Measurements from ENCODE around the gene RNF227. TPM values are rescaled to one million over a fixed set of nuclear protein-coding genes. Genes with fewer than 3 reads are reported as not detected.
"Not testable (repeated sequence)": the region's sequence is repeated elsewhere in the genome, so short reads cannot be mapped to it uniquely, and the experiment has no call there.

The RNF227 gene
- total RNA-seq, 1 experiment from 2014 or later = 0.42 TPM

DNA sequence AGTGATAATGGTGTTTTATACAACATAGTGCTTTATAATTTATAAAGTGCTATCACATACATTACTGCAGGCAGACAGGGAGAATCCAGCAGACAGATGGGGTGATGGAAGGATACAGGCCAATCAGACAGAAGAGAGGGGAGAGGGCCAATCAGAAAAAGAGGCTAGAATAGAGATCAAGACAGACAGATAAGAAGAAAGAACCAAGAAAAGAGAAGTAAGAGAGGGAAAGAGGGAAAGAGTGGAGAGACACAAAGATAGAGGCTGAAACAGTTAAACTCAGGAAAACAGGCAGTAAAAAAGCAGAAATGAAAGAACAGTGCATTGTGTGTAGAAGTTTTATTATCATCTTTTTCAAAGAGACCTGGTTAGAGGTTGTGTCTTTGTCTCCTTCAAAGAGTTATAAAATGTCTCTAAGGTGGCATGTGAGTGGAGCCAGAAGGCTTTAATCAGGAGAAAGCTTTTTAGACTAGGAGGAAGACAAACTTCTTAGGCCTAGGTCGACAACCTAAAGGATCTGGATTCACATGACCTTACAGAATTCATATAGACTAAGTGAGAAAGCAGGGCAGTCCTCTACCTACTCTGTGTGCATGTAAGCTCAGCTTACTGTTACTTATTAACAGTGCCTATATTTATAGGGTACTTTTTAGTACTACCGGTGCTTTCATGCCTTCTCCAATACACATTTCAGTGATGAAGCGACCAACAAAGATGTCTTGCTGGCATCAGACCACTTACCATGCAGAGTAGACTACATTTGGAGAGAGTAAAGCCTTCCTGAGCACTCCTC lies 35.8 kb downstream of the RNF227 start:
- peaks cover 25% of the 10 kb centered on the region for H3K36me3 ChIP-seq
- no peak for DNase-seq (ENCODE audit: low read depth in 1 of 2, low spot score in 2 of 2)
- no peak overlapping the region for H3K27ac ChIP-seq
- H3K9me3 ChIP-seq (replicated peaks) = no peaks in the 10 kb centered on the region
- H3K27me3 ChIP-seq (replicated peaks) = no peaks in the 10 kb centered on the region
- peaks cover 7% of the 10 kb centered on the region for H3K4me1 ChIP-seq (replicated peaks)
- no peak overlapping the region for H3K4me3 ChIP-seq

DNA sequence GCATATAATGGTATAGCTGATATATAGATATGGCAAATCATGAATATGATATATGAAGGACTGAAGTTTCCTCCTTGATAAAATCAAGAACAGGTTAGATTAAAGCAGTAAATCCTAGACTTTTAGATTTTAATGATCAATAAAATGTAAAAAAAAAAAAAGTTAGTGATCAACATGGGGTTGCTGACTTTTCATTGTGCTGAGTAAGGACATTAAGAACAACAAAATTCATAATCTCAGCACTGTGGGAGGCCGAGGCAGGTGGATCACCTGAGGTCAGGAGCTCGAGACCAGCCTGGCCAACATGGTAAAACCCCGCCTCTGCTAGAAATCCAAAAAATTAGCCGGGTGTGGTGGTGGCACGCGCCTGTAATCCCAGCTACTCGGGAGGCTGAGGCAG lies 37.9 kb downstream of the RNF227 start:
- peaks cover 25% of the 10 kb centered on the region for H3K36me3 ChIP-seq

DNA sequence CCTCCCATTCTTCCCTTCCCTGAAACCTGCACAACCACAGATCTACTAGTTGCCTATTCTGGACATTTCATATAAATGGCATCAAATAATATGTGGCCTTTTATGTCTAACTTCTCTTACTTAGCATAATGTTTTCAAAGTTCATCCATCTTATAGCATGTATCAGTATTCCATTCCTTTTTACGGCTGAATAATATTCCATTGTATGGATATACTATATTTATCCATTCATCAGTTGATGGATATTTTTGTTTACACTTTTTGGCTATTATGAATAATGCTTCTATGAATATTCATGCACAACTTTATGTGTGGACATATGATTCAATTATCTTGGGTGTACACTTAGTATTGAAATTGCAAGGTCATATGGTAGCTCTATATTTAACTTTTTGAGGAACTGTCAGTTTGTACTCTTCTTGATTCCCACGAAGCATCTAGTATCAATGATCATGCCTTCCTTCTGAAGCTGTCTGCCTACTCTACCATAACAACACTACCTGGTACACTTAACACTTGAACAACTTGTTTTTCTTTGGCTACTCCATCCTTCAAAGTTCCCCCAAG lies 40.2 kb downstream of the RNF227 start:
- DNase-seq (ENCODE audit: low read depth in 1 of 2, low spot score in 2 of 2) = no peak
- H3K36me3 ChIP-seq = peaks cover 21% of the 10 kb centered on the region
- no peaks in the 10 kb centered on the region for H3K4me1 ChIP-seq (replicated peaks)
- H3K9me3 ChIP-seq (replicated peaks) = no peaks in the 10 kb centered on the region
- no peaks in the 10 kb centered on the region for H3K27me3 ChIP-seq (replicated peaks)
- H3K27ac ChIP-seq = no peak overlapping the region
- no peak overlapping the region for H3K4me3 ChIP-seq

More for the DNA sequence above, 37.9 kb downstream of the RNF227 start:
- Histone ChIP-seq H3K4me3 (no peak overlapping the region), H3K27me3 (replicated peaks) (no peaks in the 10 kb centered on the region), H3K27ac (no peak overlapping the region), H3K4me1 (replicated peaks) (no peaks in the 10 kb centered on the region), H3K9me3 (replicated peaks) (no peaks in the 10 kb centered on the region)
- no peak for DNase-seq (ENCODE audit: low read depth in 1 of 2, low spot score in 2 of 2)

DNA sequence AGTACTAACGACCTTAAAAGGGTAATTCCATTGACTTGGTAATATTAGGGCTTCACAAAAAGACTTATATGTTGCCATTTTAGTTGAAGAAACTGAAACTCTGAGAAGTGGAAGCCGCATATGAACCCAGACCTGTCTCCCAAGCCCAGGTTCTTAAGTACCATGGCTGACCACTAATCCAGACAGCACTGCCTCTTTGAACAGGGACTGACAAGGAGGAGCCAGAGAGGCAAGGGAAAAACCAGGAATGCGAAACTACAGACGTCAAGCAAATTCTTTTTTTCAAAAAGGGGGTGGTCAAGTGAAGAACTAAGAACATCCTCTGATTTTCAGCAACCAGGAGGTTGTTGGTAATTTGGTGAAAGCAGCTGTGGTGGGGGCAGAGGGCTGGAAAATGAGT lies 43.0 kb downstream of the RNF227 start:
- H3K4me1 ChIP-seq (replicated peaks) = no peaks in the 10 kb centered on the region
- H3K27me3 ChIP-seq (replicated peaks) = no peaks in the 10 kb centered on the region
- H3K27ac ChIP-seq = no peak overlapping the region
- H3K9me3 ChIP-seq (replicated peaks) = no peaks in the 10 kb centered on the region
- no peak overlapping the region for H3K4me3 ChIP-seq
- H3K36me3 ChIP-seq = peaks cover 9% of the 10 kb centered on the region; the same call in 1 of the 2 replicates
- DNase-seq (ENCODE audit: low read depth in 1 of 2, low spot score in 2 of 2) = no peak

DNA sequence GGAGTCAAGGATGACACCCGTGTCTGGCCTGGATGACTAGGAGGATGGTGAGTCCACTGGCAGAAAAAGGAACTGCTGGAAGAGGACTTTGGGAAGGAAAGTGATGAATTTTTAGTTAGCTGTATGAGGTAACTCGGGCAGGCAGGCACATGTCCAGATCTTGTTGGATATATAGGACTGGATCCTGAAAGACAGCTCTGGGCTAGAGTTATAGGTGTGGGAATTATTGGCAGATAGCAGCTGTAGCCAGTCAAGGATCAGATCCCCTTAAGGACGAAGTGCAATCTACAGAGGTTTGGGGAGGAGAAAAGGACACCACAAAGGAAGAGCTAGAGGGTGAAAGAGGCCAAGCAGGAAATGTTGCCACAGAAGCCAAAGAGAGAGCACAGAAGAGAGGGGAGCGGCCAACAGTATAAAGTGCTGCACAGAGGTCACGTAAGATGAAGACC lies 48.2 kb downstream of the RNF227 start:
- DNase-seq (ENCODE audit: low read depth in 1 of 2, low spot score in 2 of 2) = no peak
- Histone ChIP-seq H3K4me3 (no peak overlapping the region), H3K36me3 (peaks cover 21% of the 10 kb centered on the region), H3K27ac (no peak overlapping the region), H3K9me3 (replicated peaks) (no peaks in the 10 kb centered on the region), H3K27me3 (replicated peaks) (no peaks in the 10 kb centered on the region), H3K4me1 (replicated peaks) (no peaks in the 10 kb centered on the region)

DNA sequence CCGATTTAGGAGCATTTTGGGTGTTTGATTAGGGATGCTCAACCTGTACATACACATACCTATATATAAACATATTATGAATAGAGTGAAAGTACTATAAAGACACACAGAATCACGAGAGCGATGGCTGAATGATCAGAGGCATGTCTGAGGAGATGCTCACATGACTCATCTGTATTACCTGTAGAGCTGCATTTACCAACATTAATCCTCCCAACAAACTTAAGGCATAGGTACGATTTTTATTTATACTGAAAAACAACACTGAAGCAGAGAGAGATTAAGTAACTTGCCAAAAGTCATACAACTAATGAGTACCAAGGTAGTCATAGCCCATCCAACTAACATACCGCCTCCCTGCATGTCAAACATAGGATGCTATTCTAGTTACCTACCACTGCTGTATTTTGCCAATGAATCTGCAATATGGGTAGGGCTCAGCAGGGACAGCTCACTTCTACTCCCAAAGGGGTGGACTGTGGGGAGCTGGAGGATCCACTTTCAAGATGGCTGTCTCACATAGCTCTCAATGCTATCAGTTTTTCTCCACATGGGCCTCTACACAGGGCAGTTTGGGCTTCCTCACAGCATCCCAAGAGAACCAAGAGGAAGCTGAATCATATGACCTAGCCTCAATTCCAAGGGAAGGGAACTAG lies 51.0 kb downstream of the RNF227 start:
- no peak for DNase-seq (ENCODE audit: low read depth in 1 of 2, low spot score in 2 of 2)
- H3K27me3 ChIP-seq (replicated peaks) = no peaks in the 10 kb centered on the region

GRCh38 chr17:7864384-7864783 lies 51.7 kb downstream of the RNF227 start:
- not testable (repeated sequence) for H3K4me1 ChIP-seq (replicated peaks); H3K4me3 ChIP-seq; H3K9me3 ChIP-seq (replicated peaks); DNase-seq (ENCODE audit: low read depth in 1 of 2, low spot score in 2 of 2); H3K27me3 ChIP-seq (replicated peaks); H3K27ac ChIP-seq
- H3K36me3 ChIP-seq = peaks cover 18% of the 10 kb centered on the region

More for the DNA sequence above, 51.0 kb downstream of the RNF227 start:
- Histone ChIP-seq H3K9me3 (replicated peaks) (no peaks in the 10 kb centered on the region), H3K27ac (no peak overlapping the region), H3K4me3 (no peak overlapping the region), H3K36me3 (peaks cover 18% of the 10 kb centered on the region), H3K4me1 (replicated peaks) (no peaks in the 10 kb centered on the region)

Other genes with a start within 250 kb of the RNF227 start
- 28.4 and 40.6 TPM in 2 replicates for gene TP53, start 228.8 kb downstream of the RNF227 start, total RNA-seq (2014; rRNA removed; shearing (Covaris generic))
- 13.8 and 14.2 TPM in 2 replicates for gene WRAP53, start 227.8 kb downstream of the RNF227 start, total RNA-seq (2014; rRNA removed; shearing (Covaris generic))
- not detected in 2 replicates for gene EFNB3, start 211.1 kb downstream of the RNF227 start, total RNA-seq (2014; rRNA removed; shearing (Covaris generic))
- not detected in 2 replicates for gene DNAH2, start 198.5 kb downstream of the RNF227 start, total RNA-seq (2014; rRNA removed; shearing (Covaris generic))
- 0.34 and 0.85 TPM in 2 replicates for gene KDM6B, start 82.1 kb downstream of the RNF227 start, total RNA-seq (2014; rRNA removed; shearing (Covaris generic))
- not detected in 2 replicates for gene TMEM88, start 61.2 kb downstream of the RNF227 start, total RNA-seq (2014; rRNA removed; shearing (Covaris generic))
- gene NAA38, start 58.7 kb downstream of the RNF227 start, total RNA-seq (2014; rRNA removed; shearing (Covaris generic)) = 90.7 and 148 TPM in 2 replicates
- 2.6 and 2.8 TPM in 2 replicates for gene CYB5D1, start 58.3 kb downstream of the RNF227 start, total RNA-seq (2014; rRNA removed; shearing (Covaris generic))
- gene CHD3, start 27.5 kb downstream of the RNF227 start, total RNA-seq (2014; rRNA removed; shearing (Covaris generic)) = 58.3 and 101 TPM in 2 replicates
- 0.45 and 2.7 TPM in 2 replicates for gene KCNAB3, start 13.6 kb upstream of the RNF227 start, total RNA-seq (2014; rRNA removed; shearing (Covaris generic))
- gene TRAPPC1, start 15.7 kb upstream of the RNF227 start, total RNA-seq (2014; rRNA removed; shearing (Covaris generic)) = 30.3 and 48.4 TPM in 2 replicates
- gene CNTROB, start 15.9 kb upstream of the RNF227 start, total RNA-seq (2014; rRNA removed; shearing (Covaris generic)) = 30.9 and 41.4 TPM in 2 replicates
- not detected in 2 replicates for gene GUCY2D, start 86.3 kb upstream of the RNF227 start, total RNA-seq (2014; rRNA removed; shearing (Covaris generic))
- not detected in 2 replicates for gene ALOX15B, start 122.8 kb upstream of the RNF227 start, total RNA-seq (2014; rRNA removed; shearing (Covaris generic))
- gene ALOX12B, start 171.4 kb upstream of the RNF227 start, total RNA-seq (2014; rRNA removed; shearing (Covaris generic)) = not detected in 2 replicates
- not detected in 2 replicates for gene ALOXE3, start 202.2 kb upstream of the RNF227 start, total RNA-seq (2014; rRNA removed; shearing (Covaris generic))
- not detected in 2 replicates for gene HES7, start 207.8 kb upstream of the RNF227 start, total RNA-seq (2014; rRNA removed; shearing (Covaris generic))
- 1.0 and 8.3 TPM in 2 replicates for gene PER1, start 236.1 kb upstream of the RNF227 start, total RNA-seq (2014; rRNA removed; shearing (Covaris generic))
- 2.9 and 9.7 TPM in 2 replicates for gene VAMP2, start 246.7 kb upstream of the RNF227 start, total RNA-seq (2014; rRNA removed; shearing (Covaris generic))